ENCODE measurements around the gene TMEM50B. TPM values are rescaled to one million over a fixed set of nuclear protein-coding genes. Genes with fewer than 3 reads are reported as not detected.
"Not testable (repeated sequence)": the region's sequence is repeated elsewhere in the genome, so short reads cannot be mapped to it uniquely, and the experiment has no call there.

TMEM50B gene
- total RNA-seq, result 15.0 and 18.8 TPM in 2 replicates

DNA sequence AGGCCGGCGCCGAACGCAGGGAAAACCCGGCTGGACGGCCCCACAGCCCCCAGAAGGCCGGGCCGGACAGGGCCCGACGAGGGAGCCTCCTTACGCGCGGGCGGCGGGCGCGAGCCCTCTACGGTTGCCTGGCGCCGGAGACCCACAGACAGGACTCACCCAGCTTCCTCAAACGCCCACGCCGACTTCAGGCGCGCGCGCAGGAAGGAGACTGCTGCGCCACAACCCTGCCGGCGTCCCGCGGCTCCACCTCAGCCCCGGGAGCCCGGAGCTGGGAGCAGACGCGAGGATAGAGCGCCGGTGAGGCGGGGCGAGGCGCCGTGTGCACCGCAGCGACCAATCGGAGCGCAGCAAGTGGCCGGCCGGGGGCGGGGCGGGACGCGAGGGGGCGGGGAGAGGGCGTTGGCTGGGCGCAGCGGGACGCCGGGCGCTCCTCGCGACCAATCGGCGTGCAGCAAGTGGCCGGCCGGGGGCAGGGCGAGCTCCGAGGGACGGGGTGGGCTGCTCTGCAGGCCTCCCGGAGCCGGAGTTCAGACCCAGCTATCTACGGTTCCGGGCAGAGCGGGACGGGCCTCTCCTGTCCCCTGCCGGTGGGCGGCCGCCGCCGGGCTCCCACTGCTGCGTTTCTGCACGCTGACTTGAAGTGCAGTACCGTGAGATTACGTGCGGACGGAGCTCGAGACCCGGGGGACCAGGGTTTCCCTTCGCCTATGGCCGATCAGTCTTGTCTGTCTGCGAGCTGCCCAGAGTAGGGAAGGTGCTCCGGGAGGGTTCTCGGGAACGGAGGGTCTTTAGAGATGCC lies at the start of gene TMEM50B:
TMEM50B (minus strand) TSS at position 296 of the 802 bp plus-strand sequence. CDS start 11,089 bp downstream, outside the sequence.
- peak; percentile 84 to 99 for DNase-seq (ENCODE audit: low read depth in 2 of 2)

DNA sequence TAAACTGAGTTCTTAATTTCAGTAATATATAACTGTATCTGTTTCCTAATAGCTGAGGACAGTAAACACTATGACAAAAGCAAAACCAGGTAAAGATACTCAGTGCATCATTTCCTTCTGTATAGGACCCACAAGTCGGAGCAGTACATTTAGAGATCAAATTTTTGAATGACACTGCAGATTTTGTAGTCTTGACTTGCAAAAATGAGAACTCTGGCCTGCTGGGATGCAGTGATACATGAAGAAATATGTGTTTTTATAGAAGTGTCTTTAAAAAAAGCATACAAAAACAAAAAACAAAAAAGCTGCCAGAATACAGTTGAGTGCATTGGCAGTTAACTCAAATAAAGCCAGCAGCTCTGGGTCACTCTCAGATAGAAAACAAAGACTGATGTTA lies 43.2 kb upstream of the TMEM50B start:
- DNase-seq (ENCODE audit: low read depth in 2 of 2), result no peak

GRCh38 chr21:33522297-33522952 lies 42.7 kb upstream of the TMEM50B start:
- DNase-seq (ENCODE audit: low read depth in 2 of 2), result no peak

DNA sequence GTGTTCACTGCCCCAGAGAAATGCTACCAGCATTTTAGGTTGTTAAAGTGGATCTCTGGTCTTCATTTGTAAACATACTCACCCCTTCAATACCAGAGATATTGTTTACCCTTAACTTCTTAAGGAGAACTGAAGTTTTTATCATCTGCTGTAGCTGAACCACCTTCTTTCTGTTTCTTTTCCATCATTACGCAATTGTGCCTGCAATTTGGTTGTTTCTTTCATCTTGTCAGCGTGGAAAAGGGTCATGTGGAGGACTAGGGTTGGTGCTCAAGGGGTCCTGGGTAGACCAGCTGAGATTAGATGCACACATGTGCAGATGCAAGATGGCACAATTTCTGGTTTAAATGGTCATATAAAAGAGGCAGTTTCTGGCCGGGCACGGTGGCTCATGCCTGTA lies 39.1 kb upstream of the TMEM50B start:
- no peak for DNase-seq (ENCODE audit: low read depth in 2 of 2)

DNA sequence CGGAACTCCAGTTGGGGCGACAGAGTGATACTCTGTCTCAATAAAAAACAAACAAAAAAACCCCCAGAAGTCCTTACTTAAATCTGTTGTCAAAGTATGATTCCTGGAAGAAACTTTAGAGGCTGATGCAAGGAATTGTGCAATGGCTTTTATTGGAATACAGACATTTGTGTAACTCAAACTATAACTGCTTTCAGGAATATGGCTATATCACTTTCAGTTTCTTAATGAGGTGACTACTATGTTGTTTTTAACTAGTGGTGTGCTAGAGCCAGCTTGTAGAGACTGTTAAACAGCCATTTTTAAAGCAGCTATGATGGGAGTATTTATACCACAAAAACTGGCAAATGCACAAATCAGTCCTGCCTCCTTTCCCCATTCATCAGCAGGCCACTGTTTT lies 34.5 kb upstream of the TMEM50B start:
- no peak for DNase-seq (ENCODE audit: low read depth in 2 of 2)

DNA sequence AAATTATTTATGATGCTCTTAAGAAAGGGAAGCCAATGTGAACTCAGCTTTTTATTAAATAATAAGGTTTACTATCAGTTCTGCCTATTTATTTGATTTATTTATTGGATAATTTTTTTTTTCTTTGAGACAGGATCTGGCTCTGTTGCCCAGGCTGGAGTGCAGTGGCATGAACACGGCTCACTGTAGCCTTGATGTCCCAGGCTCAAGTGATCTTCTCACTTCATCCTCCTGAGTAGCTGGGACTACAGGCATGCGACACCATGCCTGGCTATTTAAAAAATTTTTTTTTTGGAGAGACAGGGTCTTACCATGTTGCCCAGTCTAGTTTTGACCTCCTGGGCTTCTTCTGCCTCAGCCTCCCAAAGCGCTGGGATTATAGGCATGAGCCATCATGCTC lies 32.7 kb upstream of the TMEM50B start:
- DNase-seq (ENCODE audit: low read depth in 2 of 2), result no peak

DNA sequence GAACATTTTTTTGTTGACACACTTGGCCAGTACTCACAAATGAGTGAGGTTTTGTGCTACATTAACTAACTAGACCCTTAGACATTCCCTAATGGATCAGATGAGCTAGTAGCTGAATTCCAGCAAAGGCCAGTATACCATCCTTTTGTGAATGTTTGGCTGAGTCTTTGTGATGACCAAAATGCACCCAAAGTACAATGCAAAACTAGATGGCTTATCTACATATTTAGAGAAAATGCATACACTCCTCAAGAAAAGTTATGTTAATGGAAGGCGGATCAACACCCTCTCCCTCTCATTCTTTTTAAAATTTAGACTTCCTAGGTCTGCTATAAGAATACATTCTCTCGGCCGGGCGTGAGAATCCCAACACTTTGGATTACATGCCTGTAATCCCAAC lies 31.9 kb upstream of the TMEM50B start:
- DNase-seq (ENCODE audit: low read depth in 2 of 2), result no peak

GRCh38 chr21:33510826-33511225 lies 31.1 kb upstream of the TMEM50B start:
- DNase-seq (ENCODE audit: low read depth in 2 of 2), result no peak

- DNase-seq (ENCODE audit: low read depth in 2 of 2), result not testable (repeated sequence)
Observed at GRCh38 chr21:33507003-33507402, 27.2 kb upstream of the TMEM50B start.

DNA sequence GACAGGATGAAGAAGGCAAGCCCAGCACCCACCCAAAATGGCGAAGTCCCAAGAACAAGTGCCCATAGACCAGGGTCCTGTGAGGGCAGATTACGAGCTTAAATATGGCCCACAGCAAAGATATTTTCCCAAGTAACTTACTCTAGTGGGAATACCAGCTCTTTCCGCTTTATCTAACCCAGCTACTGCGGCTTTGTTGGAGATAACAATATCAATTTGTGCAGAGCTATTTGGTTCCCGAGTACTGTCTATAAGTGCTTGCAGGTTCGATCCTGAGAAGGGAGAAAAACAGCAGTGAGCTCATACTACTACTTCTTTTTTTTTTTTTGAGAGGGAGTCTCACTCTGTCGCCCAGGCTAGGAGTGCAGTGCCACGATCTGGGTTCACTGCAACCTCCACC lies 26.1 kb upstream of the TMEM50B start:
- no peak for DNase-seq (ENCODE audit: low read depth in 2 of 2)

DNA sequence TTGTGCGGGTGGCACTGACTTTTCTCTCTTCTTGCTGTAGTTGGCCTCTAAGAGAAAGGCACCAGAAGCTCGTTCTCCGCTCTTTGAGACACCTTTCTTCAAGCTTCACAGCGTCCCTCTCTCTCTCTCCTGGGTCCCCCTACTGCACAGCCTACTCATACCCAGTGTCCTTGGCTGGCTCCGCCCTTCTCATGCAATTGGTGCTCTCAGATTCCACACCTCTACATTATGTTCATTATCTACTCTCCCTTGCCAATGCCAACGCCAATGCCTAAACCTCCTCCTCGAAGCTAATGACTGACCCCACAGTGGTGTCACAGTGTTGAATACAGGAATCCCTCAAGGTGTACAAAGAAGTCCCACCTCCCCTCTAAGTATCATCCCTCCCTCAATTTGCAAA lies 16.6 kb upstream of the TMEM50B start:
- DNase-seq (ENCODE audit: low read depth in 2 of 2), result no peak

- no peak for DNase-seq (ENCODE audit: low read depth in 2 of 2)
Observed at GRCh38 chr21:33495743-33496142, 16.0 kb upstream of the TMEM50B start.

- DNase-seq (ENCODE audit: low read depth in 2 of 2), result no peak
Observed at GRCh38 chr21:33493756-33494155, 14.0 kb upstream of the TMEM50B start.

- no peak for DNase-seq (ENCODE audit: low read depth in 2 of 2)
Observed at GRCh38 chr21:33492571-33492970, 12.8 kb upstream of the TMEM50B start.

- peak; percentile 87 to 93 for DNase-seq (ENCODE audit: low read depth in 2 of 2)
Observed at GRCh38 chr21:33491373-33492102, 11.8 kb upstream of the TMEM50B start, which contains the start of gene DNAJC28. TSS of gene DNAJC28 (minus strand) at chr21:33491716. CDS start at chr21:33489393, 2,323 bp downstream.

DNA sequence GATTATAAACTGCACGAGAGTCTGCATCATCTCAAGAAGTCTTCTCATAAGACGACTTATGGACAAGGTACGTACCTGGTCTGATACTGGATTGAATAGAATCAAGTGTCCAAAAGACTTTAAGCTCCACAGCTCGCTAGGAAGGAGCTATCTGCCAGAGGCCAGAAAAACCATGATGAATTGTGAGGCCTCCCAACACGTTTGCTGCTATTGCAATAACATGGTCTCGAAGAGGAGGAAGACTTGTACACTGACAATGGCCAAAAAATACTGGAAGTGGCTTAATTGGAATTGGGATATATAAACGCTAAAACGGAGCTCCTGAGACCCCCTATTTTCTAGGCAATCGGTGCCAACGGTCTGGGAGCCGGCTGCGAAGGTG lies 11.2 kb upstream of the TMEM50B start:
- no peak for DNase-seq (ENCODE audit: low read depth in 2 of 2)

GRCh38 chr21:33488936-33489335 lies 9.2 kb upstream of the TMEM50B start:
- DNase-seq (ENCODE audit: low read depth in 2 of 2), result no peak

- no peak for DNase-seq (ENCODE audit: low read depth in 2 of 2)
Observed at GRCh38 chr21:33487996-33488395, 8.2 kb upstream of the TMEM50B start.

DNA sequence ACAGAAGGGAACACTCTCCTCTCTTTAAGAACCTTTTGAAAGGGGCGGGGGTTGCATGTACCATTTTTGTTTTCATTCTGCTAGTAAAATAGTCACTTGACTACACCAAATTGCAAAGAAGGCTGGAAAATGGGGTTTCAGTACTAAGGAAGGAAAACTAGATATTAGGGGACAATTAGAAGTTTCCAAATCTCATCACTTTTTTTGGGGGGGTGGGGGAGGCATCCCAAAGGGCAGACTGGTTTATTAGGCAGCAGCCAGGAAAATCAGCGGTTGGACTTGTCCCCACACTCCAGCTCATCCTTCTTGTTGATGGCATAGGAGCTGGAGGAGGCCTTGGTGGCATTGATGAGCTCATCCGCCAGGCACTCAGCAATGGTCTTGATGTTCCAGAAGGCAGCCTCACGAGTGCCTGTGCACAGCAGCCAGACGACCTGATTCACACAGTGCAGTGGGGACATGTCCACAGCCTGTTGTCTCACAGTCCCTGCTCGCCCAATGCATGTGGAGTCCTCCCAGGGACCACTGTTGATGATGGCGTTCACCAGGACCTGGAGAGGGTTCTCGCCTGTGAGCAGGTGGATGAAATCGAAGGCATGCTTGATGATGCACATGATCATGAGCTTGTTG lies 1.7 kb upstream of the TMEM50B start:
- no peak for DNase-seq (ENCODE audit: low read depth in 2 of 2)

DNA sequence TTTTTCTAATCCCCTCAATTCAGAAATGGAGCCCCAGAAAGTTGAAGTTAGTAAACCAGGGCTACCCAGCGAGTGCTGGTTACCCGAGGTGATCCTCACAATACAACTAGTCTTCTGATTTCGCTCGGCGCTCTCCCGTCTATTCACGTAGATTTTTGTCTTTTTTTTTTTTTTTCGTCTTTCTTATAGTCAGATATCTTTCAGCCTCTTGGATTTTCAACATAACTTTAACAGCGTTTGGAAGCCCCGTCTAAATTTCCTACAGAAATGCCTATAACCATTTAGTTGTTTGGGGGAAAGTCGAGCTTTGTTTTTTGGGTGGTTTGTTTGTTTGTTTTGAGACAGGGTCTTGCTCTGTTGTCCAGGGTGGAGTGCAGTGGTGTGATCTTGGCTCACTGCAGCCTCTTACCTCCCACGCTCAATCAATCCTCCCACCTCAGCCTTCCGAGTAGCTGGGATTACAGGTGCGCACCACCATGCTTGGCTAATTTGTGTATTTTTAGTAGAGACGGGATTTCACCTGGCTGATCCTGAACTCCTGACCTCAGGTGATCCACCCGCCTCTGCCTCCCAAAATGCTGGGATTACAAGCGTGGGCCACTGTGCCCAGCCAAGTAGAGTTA lies 818 bp upstream of the TMEM50B start:
- DNase-seq (ENCODE audit: low read depth in 2 of 2), result no peak

GRCh38 chr21:33478935-33479678 lies 667 bp downstream of the TMEM50B start:
- peak in 1 of 2 donors; percentile 56 for DNase-seq (ENCODE audit: low read depth in 2 of 2)

Data from dermis microvascular lymphatic vessel endothelial cell (primary cell).